AG08396 (cell line): ENCODE measurements around the gene PRKG1.
"Not testable (repeated sequence)": the region's sequence is repeated elsewhere in the genome, so short reads cannot be mapped to it uniquely, and the experiment has no call there.

ENCODE experiments used
- DNase-seq: peaks from one replicate; pipeline ENCODE4 v3.0.0; 2012; ENCODE audit warnings: low spot score, mixed read lengths

PRKG1 gene

GRCh38 chr10:51700228-51700817, 626.0 kb downstream of the PRKG1 start:
- DNase-seq, result no peak

- DNase-seq, result no peak
These were observed 631.5 kb downstream of the PRKG1 start for GRCh38 chr10:51705774-51706173.

GRCh38 chr10:51706225-51706624, 631.9 kb downstream of the PRKG1 start:
- peak; percentile 31 for DNase-seq

GRCh38 chr10:51707392-51707791, 633.1 kb downstream of the PRKG1 start:
- no peak for DNase-seq

- no peak for DNase-seq
These were observed 633.6 kb downstream of the PRKG1 start for GRCh38 chr10:51707821-51708424.

- no peak for DNase-seq
These were observed 634.3 kb downstream of the PRKG1 start for GRCh38 chr10:51708609-51709008.

GRCh38 chr10:51709324-51709972, 635.2 kb downstream of the PRKG1 start:
- DNase-seq, result no peak

GRCh38 chr10:51711519-51711891, 637.2 kb downstream of the PRKG1 start:
- no peak for DNase-seq

GRCh38 chr10:51716981-51717380, 642.7 kb downstream of the PRKG1 start:
- DNase-seq, result no peak

- no peak for DNase-seq
These were observed 644.6 kb downstream of the PRKG1 start for GRCh38 chr10:51718804-51719291.

- no peak for DNase-seq
These were observed 649.8 kb downstream of the PRKG1 start for GRCh38 chr10:51724038-51724437.

GRCh38 chr10:51729822-51730555, 655.7 kb downstream of the PRKG1 start:
- no peak for DNase-seq

- peak; percentile 13 for DNase-seq
These were observed 658.8 kb downstream of the PRKG1 start for GRCh38 chr10:51733057-51733456.

- DNase-seq, result no peak
These were observed 668.9 kb downstream of the PRKG1 start for GRCh38 chr10:51743146-51743545.

GRCh38 chr10:51744235-51745000, 670.1 kb downstream of the PRKG1 start:
- DNase-seq, result no peak

GRCh38 chr10:51745397-51745796, 671.1 kb downstream of the PRKG1 start:
- DNase-seq, result no peak

- no peak for DNase-seq
These were observed 672.9 kb downstream of the PRKG1 start for GRCh38 chr10:51747216-51747615.

GRCh38 chr10:51748959-51749358, 674.7 kb downstream of the PRKG1 start:
- DNase-seq, result no peak

GRCh38 chr10:51758366-51758765, 684.1 kb downstream of the PRKG1 start:
- no peak for DNase-seq

- not testable (repeated sequence) for DNase-seq
These were observed 684.6 kb downstream of the PRKG1 start for GRCh38 chr10:51758838-51759237.

GRCh38 chr10:51759896-51760534, 685.7 kb downstream of the PRKG1 start:
- DNase-seq, result no peak
